Upper lobe of right lung (tissue), 1 donor: ENCODE results near the gene NPHP3. TPM values are rescaled to one million over a fixed set of nuclear protein-coding genes. Genes with fewer than 3 reads are reported as not detected.

Experiments
- ATAC-seq: fragments of 200-7000 bp; cut with Tn5 transposase; one replicate; pipeline ENCODE4 v1.9.1; 2020; ENCODE audit warnings: mild to moderate bottlenecking, moderate library complexity
- DNase-seq: peaks from one replicate; pipeline ENCODE4 v3.0.0-alpha.2; 2020
- H3K27ac ChIP-seq: fragments of 200-600 bp; one replicate; pipeline ENCODE4 v1.8.0; 2022
- H3K27me3 ChIP-seq: fragments of 200-600 bp; one replicate; pipeline ENCODE4 v1.8.0; 2022; ENCODE audit warnings: mild to moderate bottlenecking
- H3K36me3 ChIP-seq: fragments of 200-600 bp; one replicate; pipeline ENCODE4 v1.8.0; 2022
- H3K4me1 ChIP-seq: fragments of 200-600 bp; one replicate; pipeline ENCODE4 v1.8.0; 2022
- H3K4me3 ChIP-seq: fragments of 200-600 bp; one replicate; pipeline ENCODE4 v1.8.0; 2022; ENCODE audit warnings: mild to moderate bottlenecking
- H3K9me3 ChIP-seq: fragments of 200-600 bp; one replicate; pipeline ENCODE4 v1.8.0; 2022
- CTCF ChIP-seq: fragments of 200-600 bp; IDR thresholded peaks from one replicate; pipeline ENCODE4 v1.8.0; 2022; ENCODE audit warnings: antibody characterized with exemption
- intact Hi-C: fragments of 100-400 bp; cut with DNase I; formaldehyde crosslinking; loops from one replicate; pipeline ENCODE4 v1.11.0; 2022
- total RNA-seq: library from RNA; stranded (reverse); fragmentation: NEBNext Ultra II Directional; extraction: Animal tissue kit (Norgen Biotek cat#: 25700); gene quantifications from one replicate; pipeline ENCODE4 v1.2.1, GENCODE V29; 2021
- donor health status: DM: no; HTN: yes; CAD: no; lungs with severe emphysema.

NPHP3 gene
- total RNA-seq, 1 donor from 2014 or later: 33.7 TPM

GRCh38 chr3:132665230-132665745 lies 56.9 kb downstream of the NPHP3 start:
- no peak for ATAC-seq
- intact Hi-C loops: no loop called here
- H3K36me3 ChIP-seq: peaks cover under 1% of the 10 kb centered on the region
- H3K27ac ChIP-seq: no peak overlapping the region
- no peak overlapping the region for H3K4me3 ChIP-seq
- no peak for TF ChIP-seq CTCF
- no peaks in the 10 kb centered on the region for H3K9me3 ChIP-seq
- no peaks in the 10 kb centered on the region for H3K27me3 ChIP-seq
- DNase-seq: no peak
- peaks cover 23% of the 10 kb centered on the region for H3K4me1 ChIP-seq

GRCh38 chr3:132662212-132662611 lies 60.0 kb downstream of the NPHP3 start:
- Histone ChIP-seq H3K4me3 (no peak overlapping the region), H3K27ac (no peak overlapping the region), H3K4me1 (peaks cover 35% of the 10 kb centered on the region), H3K9me3 (no peaks in the 10 kb centered on the region), H3K36me3 (no peaks in the 10 kb centered on the region), H3K27me3 (no peaks in the 10 kb centered on the region)
- no peak for TF ChIP-seq CTCF
- ATAC-seq: no peak
- intact Hi-C loops: no loop called here
- no peak for DNase-seq

- peaks cover 40% of the 10 kb centered on the region for H3K4me1 ChIP-seq
- no peak for TF ChIP-seq CTCF
- H3K9me3 ChIP-seq: no peaks in the 10 kb centered on the region
- H3K27me3 ChIP-seq: no peaks in the 10 kb centered on the region
- no peak for ATAC-seq
- intact Hi-C loops: no loop called here
- no peak for DNase-seq
- H3K36me3 ChIP-seq: no peaks in the 10 kb centered on the region
- peak overlapping the region; percentile 97 for H3K27ac ChIP-seq
- peak overlapping the region; percentile 78 for H3K4me3 ChIP-seq
These were observed 61.1 kb downstream of the NPHP3 start for GRCh38 chr3:132661101-132661500.

GRCh38 chr3:132660811-132661070 lies 61.5 kb downstream of the NPHP3 start:
- Histone ChIP-seq H3K27ac (peak overlapping the region; percentile 97), H3K4me1 (peaks cover 40% of the 10 kb centered on the region), H3K9me3 (no peaks in the 10 kb centered on the region), H3K4me3 (peak overlapping the region; percentile 78), H3K27me3 (no peaks in the 10 kb centered on the region), H3K36me3 (no peaks in the 10 kb centered on the region)
- no peak for TF ChIP-seq CTCF
- ATAC-seq: no peak
- intact Hi-C loops: no loop called here
- no peak for DNase-seq

- Histone ChIP-seq H3K4me1 (peaks cover 40% of the 10 kb centered on the region), H3K9me3 (no peaks in the 10 kb centered on the region), H3K4me3 (peak within 1 kb of the TSS; percentile 78), H3K27ac (peak within 1 kb of the TSS; percentile 97), H3K27me3 (no peaks in the 10 kb centered on the region), H3K36me3 (no peaks in the 10 kb centered on the region)
- ATAC-seq (peak; percentile 88), DNase-seq (peak; percentile 86)
- intact Hi-C loops: no loop called here
- no peak for TF ChIP-seq CTCF
These were observed 62.0 kb downstream of the NPHP3 start, which contains the start of gene UBA5 for GRCh38 chr3:132660052-132660810. Gene UBA5, plus strand, starts transcription at chr3:132660329. Its CDS starts 209 bp downstream, at chr3:132660538.
